ENCODE measurements around the gene AGAP1. TPM values are rescaled to one million over a fixed set of nuclear protein-coding genes. Genes with fewer than 3 reads are reported as not detected.
A peak's percentile ranks its signal among the peaks of the same experiment; 100 is the strongest.

The AGAP1 gene
- total RNA-seq, 1 donor from 2014 or later, result 43.9 TPM

GRCh38 chr2:235485362-235485761 lies 8.5 kb upstream of the AGAP1 start:
- no peak overlapping the region for H3K4me3 Mint-ChIP-seq (ENCODE audit: unreplicated experiment)
- H3K9me3 Mint-ChIP-seq (ENCODE audit: unreplicated experiment), result no peaks in the 10 kb centered on the region
- peaks cover 2% of the 10 kb centered on the region for H3K36me3 Mint-ChIP-seq (ENCODE audit: low read depth, unreplicated experiment)
- TF ChIP-seq CTCF (IDR thresholded peaks at IDR 0.05; ENCODE audit: unreplicated experiment), result no peak
- peaks cover 3% of the 10 kb centered on the region for H3K27me3 Mint-ChIP-seq (ENCODE audit: unreplicated experiment)
- no peak for DNase-seq (ENCODE audit: low spot score)
- H3K4me1 Mint-ChIP-seq (ENCODE audit: unreplicated experiment), result no peaks in the 10 kb centered on the region
- no peak overlapping the region for H3K27ac Mint-ChIP-seq (ENCODE audit: unreplicated experiment)

GRCh38 chr2:235486729-235487128 lies 7.1 kb upstream of the AGAP1 start:
- H3K9me3 Mint-ChIP-seq (ENCODE audit: unreplicated experiment), result no peaks in the 10 kb centered on the region
- no peaks in the 10 kb centered on the region for H3K4me1 Mint-ChIP-seq (ENCODE audit: unreplicated experiment)
- no peaks in the 10 kb centered on the region for H3K27me3 Mint-ChIP-seq (ENCODE audit: unreplicated experiment)
- no peak overlapping the region for H3K4me3 Mint-ChIP-seq (ENCODE audit: unreplicated experiment)
- TF ChIP-seq CTCF (IDR thresholded peaks at IDR 0.05; ENCODE audit: unreplicated experiment), result no peak
- H3K36me3 Mint-ChIP-seq (ENCODE audit: low read depth, unreplicated experiment), result peaks cover 3% of the 10 kb centered on the region
- H3K27ac Mint-ChIP-seq (ENCODE audit: unreplicated experiment), result no peak overlapping the region
- no peak for DNase-seq (ENCODE audit: low spot score)

- H3K27me3 Mint-ChIP-seq (ENCODE audit: unreplicated experiment), result peaks cover 7% of the 10 kb centered on the region
- TF ChIP-seq CTCF (IDR thresholded peaks at IDR 0.05; ENCODE audit: unreplicated experiment), result no peak
- H3K4me3 Mint-ChIP-seq (ENCODE audit: unreplicated experiment), result no peak overlapping the region
- peaks cover 9% of the 10 kb centered on the region for H3K4me1 Mint-ChIP-seq (ENCODE audit: unreplicated experiment)
- H3K36me3 Mint-ChIP-seq (ENCODE audit: low read depth, unreplicated experiment), result peaks cover 15% of the 10 kb centered on the region
- H3K9me3 Mint-ChIP-seq (ENCODE audit: unreplicated experiment), result no peaks in the 10 kb centered on the region
- no peak for DNase-seq (ENCODE audit: low spot score)
- no peak overlapping the region for H3K27ac Mint-ChIP-seq (ENCODE audit: unreplicated experiment)
Measured at GRCh38 chr2:235489897-235490296, 3.9 kb upstream of the AGAP1 start.

GRCh38 chr2:235492850-235493344 lies 946 bp upstream of the AGAP1 start:
- no peak for TF ChIP-seq CTCF (IDR thresholded peaks at IDR 0.05; ENCODE audit: unreplicated experiment)
- Mint-ChIP-seq H3K9me3 (ENCODE audit: unreplicated experiment) (no peaks in the 10 kb centered on the region), H3K4me1 (ENCODE audit: unreplicated experiment) (peaks cover 25% of the 10 kb centered on the region), H3K4me3 (ENCODE audit: unreplicated experiment) (peak overlapping the region; percentile 95), H3K36me3 (ENCODE audit: low read depth, unreplicated experiment) (peaks cover 18% of the 10 kb centered on the region), H3K27me3 (ENCODE audit: unreplicated experiment) (peaks cover 12% of the 10 kb centered on the region), H3K27ac (ENCODE audit: unreplicated experiment) (peak overlapping the region; percentile 0)
- DNase-seq (ENCODE audit: low spot score), result peak; percentile 15

GRCh38 chr2:235493402-235493774 lies 455 bp upstream of the AGAP1 start:
- Mint-ChIP-seq H3K9me3 (ENCODE audit: unreplicated experiment) (no peaks in the 10 kb centered on the region), H3K36me3 (ENCODE audit: low read depth, unreplicated experiment) (peaks cover 18% of the 10 kb centered on the region), H3K27me3 (ENCODE audit: unreplicated experiment) (peaks cover 12% of the 10 kb centered on the region)

More at GRCh38 chr2:235493402-235493774, 455 bp upstream of the AGAP1 start:
- H3K4me1 Mint-ChIP-seq (ENCODE audit: unreplicated experiment), result peaks cover 25% of the 10 kb centered on the region
- H3K4me3 Mint-ChIP-seq (ENCODE audit: unreplicated experiment), result peak overlapping the region; percentile 95
- H3K27ac Mint-ChIP-seq (ENCODE audit: unreplicated experiment), result peak overlapping the region; percentile 82
- no peak for DNase-seq (ENCODE audit: low spot score)
- TF ChIP-seq CTCF (IDR thresholded peaks at IDR 0.05; ENCODE audit: unreplicated experiment), result no peak
